ENCODE data around the gene C1S. TPM values are rescaled to one million over a fixed set of nuclear protein-coding genes. Genes with fewer than 3 reads are reported as not detected.

Gene C1S
- total RNA-seq, 2 experiments from 2014 or later = 1.7 TPM

- Mint-ChIP-seq H3K27ac (no peak overlapping the region), H3K4me3 (no peak overlapping the region), H3K9me3 (no peaks in the 10 kb centered on the region), H3K27me3 (peaks cover 18% of the 10 kb centered on the region), H3K4me1 (ENCODE audit: low read depth) (no peaks in the 10 kb centered on the region), H3K36me3 (ENCODE audit: low read depth) (no peaks in the 10 kb centered on the region)
- ChIA-PET CTCF (interaction anchor here (1.2 kb wide), 2 partner anchors 47 to 52 kb away, joined by 3 read pairs; no protein-coding TSS in a partner anchor), POLR2A (interaction anchor here (1.2 to 1.3 kb wide), 2 partner anchors 12 to 84 kb away, joined by 3 read pairs; no protein-coding TSS in a partner anchor)
- intact Hi-C loops (cut with micrococcal nuclease) = no loop called here
- ATAC-seq (no peak), DNase-seq (no peak)
- TF ChIP-seq, protein P1, sequence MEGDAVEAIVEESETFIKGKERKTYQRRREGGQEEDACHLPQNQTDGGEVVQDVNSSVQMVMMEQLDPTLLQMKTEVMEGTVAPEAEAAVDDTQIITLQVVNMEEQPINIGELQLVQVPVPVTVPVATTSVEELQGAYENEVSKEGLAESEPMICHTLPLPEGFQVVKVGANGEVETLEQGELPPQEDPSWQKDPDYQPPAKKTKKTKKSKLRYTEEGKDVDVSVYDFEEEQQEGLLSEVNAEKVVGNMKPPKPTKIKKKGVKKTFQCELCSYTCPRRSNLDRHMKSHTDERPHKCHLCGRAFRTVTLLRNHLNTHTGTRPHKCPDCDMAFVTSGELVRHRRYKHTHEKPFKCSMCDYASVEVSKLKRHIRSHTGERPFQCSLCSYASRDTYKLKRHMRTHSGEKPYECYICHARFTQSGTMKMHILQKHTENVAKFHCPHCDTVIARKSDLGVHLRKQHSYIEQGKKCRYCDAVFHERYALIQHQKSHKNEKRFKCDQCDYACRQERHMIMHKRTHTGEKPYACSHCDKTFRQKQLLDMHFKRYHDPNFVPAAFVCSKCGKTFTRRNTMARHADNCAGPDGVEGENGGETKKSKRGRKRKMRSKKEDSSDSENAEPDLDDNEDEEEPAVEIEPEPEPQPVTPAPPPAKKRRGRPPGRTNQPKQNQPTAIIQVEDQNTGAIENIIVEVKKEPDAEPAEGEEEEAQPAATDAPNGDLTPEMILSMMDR (IDR thresholded peaks at IDR 0.05) = no peak
Observed at GRCh38 chr12:7061138-7061537, 620 bp downstream of the C1S start.

GRCh38 chr12:7061596-7061995 is 1.1 kb downstream of the C1S start:
- H3K9me3 Mint-ChIP-seq = no peaks in the 10 kb centered on the region
- no peaks in the 10 kb centered on the region for H3K36me3 Mint-ChIP-seq (ENCODE audit: low read depth)
- DNase-seq = no peak
- no peak overlapping the region for H3K4me3 Mint-ChIP-seq
- peaks cover 18% of the 10 kb centered on the region for H3K27me3 Mint-ChIP-seq
- ATAC-seq = no peak
- ChIA-PET CTCF (interaction anchor here (1.2 kb wide), 1 partner anchor 51 kb away, joined by 3 read pairs; no protein-coding TSS in a partner anchor), POLR2A (interaction anchor here (1.2 kb wide), 1 partner anchor 13 kb away, joined by 3 read pairs; no protein-coding TSS in a partner anchor)
- no peaks in the 10 kb centered on the region for H3K4me1 Mint-ChIP-seq (ENCODE audit: low read depth)
- intact Hi-C loops (cut with micrococcal nuclease) = no loop called here
- TF ChIP-seq, protein P1 (IDR thresholded peaks at IDR 0.05) = no peak
- no peak overlapping the region for H3K27ac Mint-ChIP-seq

DNA sequence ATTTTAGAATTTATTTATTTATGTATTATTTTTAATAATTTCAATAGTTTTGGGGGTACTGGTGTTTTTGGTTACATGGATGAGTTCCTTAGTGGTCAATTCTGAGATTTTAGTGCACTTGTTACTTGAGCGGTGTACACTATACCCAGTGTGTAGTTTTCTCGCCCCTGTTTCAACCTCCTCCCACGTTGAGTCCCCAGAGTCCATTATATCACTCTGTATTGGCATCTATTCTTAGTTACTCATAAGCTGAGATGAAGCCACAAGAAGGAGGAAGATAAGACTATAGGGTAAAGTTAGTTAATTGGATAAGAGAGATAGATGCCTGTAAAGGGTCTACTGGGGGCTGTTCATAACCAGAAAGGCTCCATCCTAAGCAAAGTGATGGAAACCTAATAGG is 4.0 kb downstream of the C1S start:
- Mint-ChIP-seq H3K9me3 (no peaks in the 10 kb centered on the region), H3K4me3 (no peak overlapping the region), H3K36me3 (ENCODE audit: low read depth) (no peaks in the 10 kb centered on the region), H3K4me1 (ENCODE audit: low read depth) (no peaks in the 10 kb centered on the region), H3K27me3 (peaks cover 8% of the 10 kb centered on the region), H3K27ac (no peak overlapping the region)
- ChIA-PET CTCF (no interaction called here), POLR2A (no interaction called here)
- TF ChIP-seq, protein P1 (IDR thresholded peaks at IDR 0.05) = no peak
- DNase-seq = no peak
- intact Hi-C loops (cut with micrococcal nuclease) = no loop called here
- no peak for ATAC-seq

GRCh38 chr12:7065073-7065623 is 4.6 kb downstream of the C1S start:
- Mint-ChIP-seq H3K4me1 (ENCODE audit: low read depth) (no peaks in the 10 kb centered on the region), H3K27ac (no peak overlapping the region), H3K4me3 (no peak overlapping the region), H3K36me3 (ENCODE audit: low read depth) (no peaks in the 10 kb centered on the region), H3K27me3 (peaks cover 4% of the 10 kb centered on the region), H3K9me3 (no peaks in the 10 kb centered on the region)
- ChIA-PET CTCF (no interaction called here), POLR2A (no interaction called here)
- ATAC-seq = no peak
- intact Hi-C loops (cut with micrococcal nuclease) = no loop called here
- TF ChIP-seq, protein P1 (IDR thresholded peaks at IDR 0.05) = no peak
- no peak for DNase-seq

- ChIA-PET CTCF (interaction anchor here (0.7 kb wide), 1 partner anchor 48 kb away, joined by 3 read pairs; the partner anchor contains the start of gene LPCAT3), POLR2A (no interaction called here)
- no peaks in the 10 kb centered on the region for H3K36me3 Mint-ChIP-seq (ENCODE audit: low read depth)
- H3K27me3 Mint-ChIP-seq = no peaks in the 10 kb centered on the region
- ATAC-seq (no peak), DNase-seq (no peak)
- H3K9me3 Mint-ChIP-seq = no peaks in the 10 kb centered on the region
- H3K4me1 Mint-ChIP-seq (ENCODE audit: low read depth) = no peaks in the 10 kb centered on the region
- H3K27ac Mint-ChIP-seq = no peak overlapping the region
- TF ChIP-seq, protein P1 (IDR thresholded peaks at IDR 0.05) = no peak
- H3K4me3 Mint-ChIP-seq = no peak overlapping the region
- intact Hi-C loops (cut with micrococcal nuclease) = no loop called here
Observed at GRCh38 chr12:7066596-7066995, 6.1 kb downstream of the C1S start.
